GM18517 (cell line): Measurements from ENCODE around the gene PMS2.
"Not testable (repeated sequence)": the region's sequence is repeated elsewhere in the genome, so short reads cannot be mapped to it uniquely, and the experiment has no call there.

Experiments used
- ATAC-seq: cut with Tn5 transposase; IDR thresholded peaks from one replicate; pipeline ENCODE4 v1.9.1; 2021; ENCODE audit warnings: mild to moderate bottlenecking, moderate library complexity; ENCODE audit not compliant: unreplicated experiment

Gene PMS2

GRCh38 chr7:5924180-5924579 lies 84.7 kb downstream of the PMS2 start:
- not testable (repeated sequence) for ATAC-seq
